ENCODE measurements around the gene GABBR2.

GABBR2 gene

GRCh38 chr9:98533132-98533531 is 175.6 kb downstream of the GABBR2 start:
- H3K4me3 ChIP-seq (ENCODE audit: low read depth, low read length) = no peak overlapping the region
- no peak for TF ChIP-seq CTCF (conservative IDR thresholded peaks at IDR 0.05; ENCODE audit: low read depth, low read length)
- DNase-seq (ENCODE audit: low read depth) = no peak

DNA sequence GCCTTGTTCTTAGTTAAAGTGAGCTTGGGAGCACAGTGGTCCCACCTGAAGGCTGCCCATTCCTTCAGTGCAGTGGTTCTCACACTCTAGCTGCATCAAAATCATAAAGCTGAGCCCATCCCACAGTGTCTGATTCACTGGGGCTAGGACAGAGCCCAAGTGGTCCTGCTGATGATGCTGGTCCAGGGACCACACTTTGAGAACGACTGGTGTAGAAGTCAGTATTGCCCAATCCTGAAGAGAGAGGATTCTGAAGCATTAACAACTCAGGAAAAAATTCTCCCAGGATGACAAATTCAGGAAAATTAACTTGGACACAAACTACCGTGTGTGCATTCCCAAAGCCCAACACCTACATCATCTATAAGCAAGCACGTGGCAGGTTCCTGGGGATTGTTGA is 176.2 kb downstream of the GABBR2 start:
- no peak for TF ChIP-seq CTCF (conservative IDR thresholded peaks at IDR 0.05; ENCODE audit: low read depth, low read length)
- no peak for DNase-seq (ENCODE audit: low read depth)

DNA sequence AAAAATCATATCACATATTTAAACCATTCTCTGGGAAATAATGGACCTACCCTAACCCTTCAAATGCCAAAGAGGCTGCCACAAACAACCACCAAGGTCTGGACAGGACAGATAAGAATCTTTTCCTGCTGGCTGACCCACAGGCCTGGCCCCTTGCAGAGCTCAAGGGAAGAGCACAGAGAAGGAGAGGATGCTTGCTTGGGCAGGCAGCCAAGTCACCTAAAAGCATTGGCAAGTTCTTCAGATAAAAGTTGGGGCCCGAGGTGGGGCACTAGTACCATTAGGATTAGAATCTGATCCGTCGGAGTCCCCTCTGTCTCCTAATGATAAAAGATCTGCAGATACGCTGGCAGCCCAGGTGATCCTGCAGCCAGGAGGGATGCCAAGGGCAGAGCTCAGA is 176.6 kb downstream of the GABBR2 start:
- no peak overlapping the region for H3K4me3 ChIP-seq (ENCODE audit: low read depth, low read length)
- no peak for DNase-seq (ENCODE audit: low read depth)

More for the DNA sequence above, 176.2 kb downstream of the GABBR2 start:
- no peak overlapping the region for H3K4me3 ChIP-seq (ENCODE audit: low read depth, low read length)

GRCh38 chr9:98530806-98531386 is 177.8 kb downstream of the GABBR2 start:
- no peak overlapping the region for H3K4me3 ChIP-seq (ENCODE audit: low read depth, low read length)
- no peak for DNase-seq (ENCODE audit: low read depth)
- TF ChIP-seq CTCF (conservative IDR thresholded peaks at IDR 0.05; ENCODE audit: low read depth, low read length) = no peak

More for the DNA sequence above, 176.6 kb downstream of the GABBR2 start:
- no peak for TF ChIP-seq CTCF (conservative IDR thresholded peaks at IDR 0.05; ENCODE audit: low read depth, low read length)

DNA sequence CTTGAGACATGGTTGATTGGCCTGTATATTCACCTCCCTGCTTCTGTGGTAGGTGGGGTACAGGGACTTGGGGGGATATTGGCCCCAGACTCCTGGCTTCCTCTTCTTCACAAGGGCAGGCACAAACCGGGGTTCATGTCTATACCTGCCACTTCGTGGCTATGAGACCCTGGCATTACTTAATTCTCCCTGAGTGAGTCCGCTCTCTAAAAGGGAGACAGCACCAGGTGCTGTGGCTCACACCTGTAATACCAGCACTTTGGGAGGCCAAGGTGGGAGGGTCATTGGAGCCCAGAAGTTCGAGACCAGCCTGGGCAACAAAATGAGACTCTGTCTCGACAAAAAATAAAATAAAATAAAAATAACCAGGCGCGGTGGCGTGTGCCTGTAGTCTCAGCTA is 178.5 kb downstream of the GABBR2 start:
- H3K4me3 ChIP-seq (ENCODE audit: low read depth, low read length) = no peak overlapping the region
- TF ChIP-seq CTCF (conservative IDR thresholded peaks at IDR 0.05; ENCODE audit: low read depth, low read length) = no peak
- DNase-seq (ENCODE audit: low read depth) = no peak

- DNase-seq (ENCODE audit: low read depth) = no peak
- H3K4me3 ChIP-seq (ENCODE audit: low read depth, low read length) = no peak overlapping the region
- no peak for TF ChIP-seq CTCF (conservative IDR thresholded peaks at IDR 0.05; ENCODE audit: low read depth, low read length)
Observed at GRCh38 chr9:98529841-98530240, 178.9 kb downstream of the GABBR2 start.

DNA sequence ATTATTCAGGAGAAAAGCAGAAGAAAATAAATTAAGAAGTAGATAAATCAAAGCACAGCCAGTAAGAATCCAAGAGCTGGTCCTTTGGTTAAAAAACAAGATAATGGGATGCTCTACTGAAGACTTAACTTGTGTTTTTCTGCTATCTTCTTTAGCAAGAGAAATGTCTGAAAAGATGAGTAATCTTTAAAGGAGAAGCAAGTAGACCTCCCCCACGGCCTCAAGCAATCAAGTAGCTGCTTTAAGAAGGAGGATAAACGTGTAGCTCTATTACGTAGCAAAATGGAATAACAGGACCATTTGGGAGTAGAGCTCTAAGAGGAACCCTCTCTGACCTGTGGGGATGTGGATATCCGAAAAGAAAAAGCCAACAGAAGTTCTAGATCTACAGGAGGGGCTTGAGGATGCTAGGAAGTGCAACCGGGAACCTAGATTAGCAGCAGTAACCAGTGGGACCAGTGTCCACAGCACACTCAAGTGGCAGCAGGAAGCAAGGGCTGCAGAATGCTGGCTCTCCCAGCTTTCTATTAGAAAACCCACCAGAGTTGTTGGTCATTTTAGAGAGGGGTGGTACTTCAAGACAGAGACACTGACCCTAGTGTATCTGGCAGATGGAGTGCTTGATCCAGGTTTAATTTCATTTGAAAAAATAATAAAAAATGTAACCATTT is 185.4 kb downstream of the GABBR2 start:
- peak; percentile 77 for TF ChIP-seq CTCF (conservative IDR thresholded peaks at IDR 0.05; ENCODE audit: low read depth, low read length)
- no peak overlapping the region for H3K4me3 ChIP-seq (ENCODE audit: low read depth, low read length)
- DNase-seq (ENCODE audit: low read depth) = peak; percentile 58
